K562 (cell line): ENCODE data around the gene GABRB3. TPM values are rescaled to one million over a fixed set of nuclear protein-coding genes. Genes with fewer than 3 reads are reported as not detected.
A peak's percentile ranks its signal among the peaks of the same experiment; 100 is the strongest.

Experiments
- ARID3B ChIP-seq: fragments of 250-450 bp; sonication (Bioruptor Pico); IDR thresholded peaks from 2 replicates; pipeline ENCODE4 v1.4.0; 2020; ENCODE audit warnings: borderline replicate concordance
- ARNT ChIP-seq, 2 experiments: fragments of 450-650 bp; IDR thresholded peaks; 2 replicates each; pipeline ENCODE4 v1.6.1; 2016; ENCODE audit warnings: mild to moderate bottlenecking in 1 of 2
- CBX1 ChIP-seq: sonication (generic); IDR thresholded peaks from 2 replicates; pipeline ENCODE4 v1.6.1; 2016; ENCODE audit warnings: antibody characterized with exemption, low read depth, mild to moderate bottlenecking
- ILK ChIP-seq: fragments of 450-650 bp; IDR thresholded peaks from 2 replicates; pipeline ENCODE4 v1.6.1; 2016; ENCODE audit warnings: missing genetic modification characterization, low read depth, mild to moderate bottlenecking, missing compliant biosample characterization, moderate library complexity, borderline replicate concordance
- KAT8 ChIP-seq: fragments of 450-650 bp; IDR thresholded peaks from 2 replicates; pipeline ENCODE4 v1.6.1; 2016; ENCODE audit warnings: low read depth, mild to moderate bottlenecking
- MIER1 ChIP-seq: fragments of 450-650 bp; IDR thresholded peaks from 2 replicates; pipeline ENCODE4 v1.6.1; 2016; ENCODE audit warnings: antibody characterized with exemption, mild to moderate bottlenecking, low read depth
- PHF8 ChIP-seq: fragments of 200-600 bp; sonication (generic); IDR thresholded peaks from 2 replicates; pipeline ENCODE4 v1.6.1; 2012; ENCODE audit warnings: mixed run types, mild to moderate bottlenecking, inconsistent platforms, low read length, moderate library complexity, borderline replicate concordance
- SMARCC2 ChIP-seq: fragments of 450-650 bp; IDR thresholded peaks from 2 replicates; pipeline ENCODE4 v1.6.1; 2017; ENCODE audit warnings: antibody characterized with exemption, moderate library complexity, mild to moderate bottlenecking, low read depth
- TRIM24 ChIP-seq, 2 experiments: fragments of 450-650 bp; IDR thresholded peaks; 2 replicates each; pipeline ENCODE4 v1.6.1; 2016
- ZBTB17 ChIP-seq: fragments of 450-650 bp; formaldehyde crosslinking; IDR thresholded peaks from 2 replicates; pipeline ENCODE4 v1.4.0; 2020; ENCODE audit warnings: mild to moderate bottlenecking
- ZEB2 ChIP-seq: fragments of 450-650 bp; IDR thresholded peaks from 2 replicates; pipeline ENCODE4 v1.6.1; 2016
- ZKSCAN8 ChIP-seq: fragments of 200-800 bp; sonication (Bioruptor generic); IDR thresholded peaks from 2 replicates; pipeline ENCODE4 v1.6.1; 2016; ENCODE audit warnings: missing genetic modification characterization, missing compliant biosample characterization
- ZNF445 ChIP-seq: fragments of 250-450 bp; sonication (Bioruptor Pico); IDR thresholded peaks from 2 replicates; pipeline ENCODE4 v1.4.0; 2020; ENCODE audit warnings: low read depth, mild to moderate bottlenecking, moderate library complexity
- ZNF766 ChIP-seq: fragments of 200-800 bp; sonication (Bioruptor generic); conservative IDR thresholded peaks from 2 replicates; pipeline ENCODE4 v1.6.1; 2016; ENCODE audit warnings: missing genetic modification characterization, missing compliant biosample characterization
- polyA plus RNA-seq, 8 experiments: library from polyadenylated mRNA; depleted of rRNA in 4 of 8; stranded (reverse) in 5 of 8; unstranded in 3 of 8; fragments of >200 nt; fragmentation: Nextera tagmentation in 2 of 8; fragmentation: Illumina TruSeq in 1 of 8; extraction: Ambion mirVana in 2 of 8; extraction: Trizol in 1 of 8; gene quantifications; 2 replicates each; pipeline versions ENCODE4 v1.2.1 to v1.2.3, GENCODE V29; 2011 to 2014; ENCODE audit warnings: inconsistent platforms in 1 of 8, missing spikeins in 1 of 8
- total RNA-seq, 7 experiments: library from RNA; depleted of rRNA in 6 of 7; stranded (reverse); fragments of >200 nt in 6 of 7; fragmentation: Illumina TruSeq in 2 of 7; extraction: Trizol in 2 of 7; gene quantifications; 2 replicates each; pipeline versions ENCODE4 v1.2.1 to v1.2.3, GENCODE V29; 2011 to 2021; ENCODE audit warnings: low replicate concordance in 1 of 7
- TF ChIP-seq, protein P1 (sequence below), 2 experiments: fragments of 450-650 bp; IDR thresholded peaks; 2 replicates each; pipeline ENCODE4 v1.6.1; 2016; ENCODE audit warnings: mild to moderate bottlenecking in 2 of 2, borderline replicate concordance in 1 of 2, low read depth in 1 of 2, moderate library complexity in 1 of 2
- TF ChIP-seq, protein P2 (sequence below): fragments of 450-650 bp; IDR thresholded peaks from 2 replicates; pipeline ENCODE4 v1.7.1; 2018; ENCODE audit warnings: mild to moderate bottlenecking, low read depth; ENCODE audit not compliant: partially characterized antibody

Gene GABRB3
- total and polyA plus RNA-seq, 9 of the 15 experiments (the other 6 are each of a cell fraction or from before 2014, with no cell fraction given) = 0.09 to 1.4 (median 0.49) TPM

DNA sequence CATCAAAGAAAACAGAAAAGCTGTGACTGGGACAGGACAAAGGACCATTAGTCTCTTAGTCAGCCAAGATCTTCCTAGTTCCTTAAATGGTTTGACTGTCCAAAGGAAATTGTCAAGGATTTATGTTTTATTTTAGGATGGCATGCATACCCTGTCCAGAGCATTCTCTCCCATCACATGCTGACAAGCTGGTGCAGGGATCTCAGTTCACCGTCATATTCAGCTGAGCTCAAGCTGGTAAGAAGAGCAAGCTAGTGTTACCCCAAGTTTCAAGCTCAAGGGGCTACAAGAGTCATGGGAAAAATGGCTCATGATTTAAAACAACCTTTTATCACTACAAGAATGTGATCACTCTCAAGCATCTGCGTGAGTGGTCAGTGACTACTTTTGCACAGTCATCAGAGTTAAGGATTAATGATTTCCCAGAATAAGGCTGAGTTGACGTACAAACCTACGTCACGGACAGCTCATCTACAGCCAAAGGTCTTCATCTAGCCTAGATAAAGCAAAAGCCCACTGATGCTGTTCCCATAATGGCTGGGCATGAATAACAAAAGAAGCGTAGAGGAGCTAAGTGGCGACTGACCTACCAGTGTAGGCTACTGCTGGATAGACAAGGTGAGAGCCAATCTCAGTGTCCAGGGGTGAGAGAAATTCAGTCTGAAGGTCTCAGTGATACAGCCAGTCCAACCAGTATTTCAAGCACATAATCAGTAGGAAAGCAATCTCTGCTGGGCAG, 157.5 kb downstream of the GABRB3 start (continued):
- TF ChIP-seq, protein P1, sequence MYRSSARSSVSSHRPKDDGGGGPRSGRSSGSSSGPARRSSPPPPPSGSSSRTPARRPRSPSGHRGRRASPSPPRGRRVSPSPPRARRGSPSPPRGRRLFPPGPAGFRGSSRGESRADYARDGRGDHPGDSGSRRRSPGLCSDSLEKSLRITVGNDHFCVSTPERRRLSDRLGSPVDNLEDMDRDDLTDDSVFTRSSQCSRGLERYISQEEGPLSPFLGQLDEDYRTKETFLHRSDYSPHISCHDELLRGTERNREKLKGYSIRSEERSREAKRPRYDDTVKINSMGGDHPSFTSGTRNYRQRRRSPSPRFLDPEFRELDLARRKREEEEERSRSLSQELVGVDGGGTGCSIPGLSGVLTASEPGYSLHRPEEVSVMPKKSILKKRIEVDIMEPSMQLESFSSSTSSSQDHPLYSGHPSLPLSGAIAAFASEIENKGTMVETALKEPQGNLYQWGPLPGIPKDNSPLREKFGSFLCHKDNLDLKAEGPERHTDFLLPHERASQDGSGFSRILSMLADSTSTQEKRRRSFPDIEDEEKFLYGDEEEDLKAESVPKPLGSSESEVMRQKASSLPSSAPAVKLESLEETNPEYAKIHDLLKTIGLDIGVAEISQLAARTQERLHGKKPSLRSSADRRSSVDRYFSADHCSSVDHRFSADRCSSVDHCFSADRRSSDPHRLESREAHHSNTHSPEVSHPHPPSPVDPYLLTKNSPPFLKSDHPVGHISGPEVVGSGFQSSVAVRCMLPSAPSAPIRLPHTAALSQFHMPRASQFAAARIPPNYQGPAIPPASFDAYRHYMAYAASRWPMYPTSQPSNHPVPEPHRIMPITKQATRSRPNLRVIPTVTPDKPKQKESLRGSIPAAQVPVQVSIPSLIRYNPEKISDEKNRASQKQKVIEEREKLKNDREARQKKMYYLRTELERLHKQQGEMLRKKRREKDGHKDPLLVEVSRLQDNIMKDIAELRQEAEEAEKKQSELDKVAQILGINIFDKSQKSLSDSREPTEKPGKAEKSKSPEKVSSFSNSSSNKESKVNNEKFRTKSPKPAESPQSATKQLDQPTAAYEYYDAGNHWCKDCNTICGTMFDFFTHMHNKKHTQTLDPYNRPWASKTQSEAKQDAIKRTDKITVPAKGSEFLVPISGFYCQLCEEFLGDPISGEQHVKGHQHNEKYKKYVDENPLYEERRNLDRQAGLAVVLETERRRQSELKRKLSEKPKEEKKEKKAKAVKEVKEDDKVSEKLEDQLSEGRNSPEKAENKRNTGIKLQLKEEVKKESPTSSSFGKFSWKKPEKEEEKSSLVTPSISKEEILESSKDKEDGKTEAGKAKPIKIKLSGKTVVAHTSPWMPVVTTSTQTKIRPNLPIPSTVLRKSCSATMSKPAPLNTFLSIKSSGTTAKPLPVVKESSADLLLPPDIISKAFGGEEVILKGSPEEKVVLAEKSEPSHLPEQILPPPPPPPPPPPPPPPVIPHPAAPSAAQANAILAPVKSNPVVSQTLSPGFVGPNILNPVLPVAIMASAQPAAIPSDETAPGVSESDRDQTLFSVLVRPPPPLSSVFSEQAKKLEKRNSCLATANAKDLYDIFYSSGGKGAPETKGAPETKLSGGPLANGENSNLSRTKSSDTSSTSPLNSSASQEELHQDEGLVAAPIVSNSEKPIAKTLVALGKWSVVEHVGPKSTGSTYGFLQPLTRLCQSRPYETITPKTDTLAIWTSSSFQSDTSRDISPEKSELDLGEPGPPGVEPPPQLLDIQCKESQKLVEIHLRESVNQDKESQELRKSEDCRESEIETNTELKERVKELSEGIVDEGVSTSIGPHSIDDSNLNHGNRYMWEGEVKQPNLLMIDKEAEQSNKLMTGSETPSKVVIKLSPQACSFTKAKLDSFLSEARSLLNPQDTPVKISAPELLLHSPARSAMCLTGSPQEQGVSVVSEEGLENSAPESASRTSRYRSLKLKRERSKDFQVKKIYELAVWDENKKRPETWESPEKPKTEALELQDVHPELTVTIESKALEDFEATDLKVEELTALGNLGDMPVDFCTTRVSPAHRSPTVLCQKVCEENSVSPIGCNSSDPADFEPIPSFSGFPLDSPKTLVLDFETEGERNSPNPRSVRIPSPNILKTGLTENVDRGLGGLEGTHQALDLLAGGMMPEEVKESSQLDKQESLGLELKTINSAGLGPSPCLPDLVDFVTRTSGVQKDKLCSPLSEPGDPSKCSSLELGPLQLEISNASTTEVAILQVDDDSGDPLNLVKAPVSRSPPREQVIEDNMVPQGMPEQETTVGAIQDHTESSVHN (IDR thresholded peaks at IDR 0.05; ENCODE audit: borderline replicate concordance in 1 of 2, low read depth in 1 of 2) = no peak
- TF ChIP-seq CBX1 (no peak), ILK (tag) (no peak), KAT8 (no peak), ZNF766 (CRISPR knock-in tag) (0 out of 2 replicates have a peak, but pooled peaks have one; percentile 19), SMARCC2 (no peak), ZKSCAN8 (no peak), ZNF445 (CRISPR knock-in tag) (no peak), ARID3B (CRISPR knock-in tag) (no peak), PHF8 (no peak), ZBTB17 (CRISPR knock-in tag) (no peak), MIER1 (no peak), ZEB2 (no peak), ARNT (IDR thresholded peaks at IDR 0.05) (no peak), TRIM24 (IDR thresholded peaks at IDR 0.05) (no peak)
- TF ChIP-seq, protein P2, sequence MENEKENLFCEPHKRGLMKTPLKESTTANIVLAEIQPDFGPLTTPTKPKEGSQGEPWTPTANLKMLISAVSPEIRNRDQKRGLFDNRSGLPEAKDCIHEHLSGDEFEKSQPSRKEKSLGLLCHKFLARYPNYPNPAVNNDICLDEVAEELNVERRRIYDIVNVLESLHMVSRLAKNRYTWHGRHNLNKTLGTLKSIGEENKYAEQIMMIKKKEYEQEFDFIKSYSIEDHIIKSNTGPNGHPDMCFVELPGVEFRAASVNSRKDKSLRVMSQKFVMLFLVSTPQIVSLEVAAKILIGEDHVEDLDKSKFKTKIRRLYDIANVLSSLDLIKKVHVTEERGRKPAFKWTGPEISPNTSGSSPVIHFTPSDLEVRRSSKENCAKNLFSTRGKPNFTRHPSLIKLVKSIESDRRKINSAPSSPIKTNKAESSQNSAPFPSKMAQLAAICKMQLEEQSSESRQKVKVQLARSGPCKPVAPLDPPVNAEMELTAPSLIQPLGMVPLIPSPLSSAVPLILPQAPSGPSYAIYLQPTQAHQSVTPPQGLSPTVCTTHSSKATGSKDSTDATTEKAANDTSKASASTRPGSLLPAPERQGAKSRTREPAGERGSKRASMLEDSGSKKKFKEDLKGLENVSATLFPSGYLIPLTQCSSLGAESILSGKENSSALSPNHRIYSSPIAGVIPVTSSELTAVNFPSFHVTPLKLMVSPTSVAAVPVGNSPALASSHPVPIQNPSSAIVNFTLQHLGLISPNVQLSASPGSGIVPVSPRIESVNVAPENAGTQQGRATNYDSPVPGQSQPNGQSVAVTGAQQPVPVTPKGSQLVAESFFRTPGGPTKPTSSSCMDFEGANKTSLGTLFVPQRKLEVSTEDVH = no peak
